NCI-H2227 (cell line): ENCODE data around the gene FAM131A.
A peak's percentile ranks its signal among the peaks of the same experiment; 100 is the strongest.

Experiments
- DNase-seq: peaks from one replicate; lab custom pipeline; 2025; ENCODE audit not compliant: unreplicated experiment; lab: John Stamatoyannopoulos, UW

The FAM131A gene, protein sequence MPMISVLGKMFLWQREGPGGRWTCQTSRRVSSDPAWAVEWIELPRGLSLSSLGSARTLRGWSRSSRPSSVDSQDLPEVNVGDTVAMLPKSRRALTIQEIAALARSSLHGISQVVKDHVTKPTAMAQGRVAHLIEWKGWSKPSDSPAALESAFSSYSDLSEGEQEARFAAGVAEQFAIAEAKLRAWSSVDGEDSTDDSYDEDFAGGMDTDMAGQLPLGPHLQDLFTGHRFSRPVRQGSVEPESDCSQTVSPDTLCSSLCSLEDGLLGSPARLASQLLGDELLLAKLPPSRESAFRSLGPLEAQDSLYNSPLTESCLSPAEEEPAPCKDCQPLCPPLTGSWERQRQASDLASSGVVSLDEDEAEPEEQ

GRCh38 chr3:184337399-184337714, at the start of gene FAM131A:
Gene FAM131A, plus strand, starts transcription at chr3:184337600. Its CDS starts 31 bp downstream, at chr3:184337631.
- no peak for DNase-seq

DNA sequence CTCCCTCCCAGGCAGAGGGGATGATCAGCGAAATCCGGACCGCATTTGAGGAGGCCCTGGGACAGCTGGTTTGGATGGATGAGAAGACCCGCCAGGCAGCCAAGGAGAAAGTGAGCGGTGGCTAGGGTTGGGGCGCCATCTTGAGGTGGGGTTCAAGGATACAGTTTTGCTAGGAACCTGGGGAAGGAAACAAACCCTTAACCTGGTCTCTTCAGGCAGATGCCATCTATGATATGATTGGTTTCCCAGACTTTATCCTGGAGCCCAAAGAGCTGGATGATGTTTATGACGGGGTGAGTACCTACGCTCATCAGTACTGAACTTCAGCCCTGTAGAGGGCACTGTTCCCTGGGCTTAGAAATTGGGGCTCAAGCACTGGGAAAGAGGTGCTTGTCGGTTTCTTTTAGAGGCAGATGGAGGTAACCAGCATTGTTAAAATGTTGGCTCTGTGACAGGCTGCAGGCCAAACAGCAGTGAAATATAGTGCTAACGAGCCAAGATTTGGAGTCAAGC, 47.9 kb upstream of the FAM131A start:
- peak; percentile 58 for DNase-seq

DNA sequence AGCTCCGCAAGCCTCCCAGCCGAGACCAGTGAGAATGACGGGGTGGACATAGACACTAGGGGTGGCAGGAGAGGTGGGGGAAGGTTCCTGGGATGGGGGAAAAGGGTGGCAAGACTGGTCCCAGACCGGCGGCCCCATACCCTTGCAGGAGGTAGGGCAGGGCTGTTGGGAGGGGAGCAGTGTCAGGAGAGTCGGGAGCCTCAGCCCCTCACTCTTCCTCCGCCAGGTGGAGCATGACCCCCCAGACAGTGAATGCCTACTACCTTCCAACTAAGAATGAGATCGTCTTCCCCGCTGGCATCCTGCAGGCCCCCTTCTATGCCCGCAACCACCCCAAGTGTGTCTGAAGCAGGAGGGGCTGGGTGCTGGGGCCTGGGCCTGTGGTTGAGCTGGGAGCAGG, 47.1 kb upstream of the FAM131A start:
- DNase-seq, result no peak

DNA sequence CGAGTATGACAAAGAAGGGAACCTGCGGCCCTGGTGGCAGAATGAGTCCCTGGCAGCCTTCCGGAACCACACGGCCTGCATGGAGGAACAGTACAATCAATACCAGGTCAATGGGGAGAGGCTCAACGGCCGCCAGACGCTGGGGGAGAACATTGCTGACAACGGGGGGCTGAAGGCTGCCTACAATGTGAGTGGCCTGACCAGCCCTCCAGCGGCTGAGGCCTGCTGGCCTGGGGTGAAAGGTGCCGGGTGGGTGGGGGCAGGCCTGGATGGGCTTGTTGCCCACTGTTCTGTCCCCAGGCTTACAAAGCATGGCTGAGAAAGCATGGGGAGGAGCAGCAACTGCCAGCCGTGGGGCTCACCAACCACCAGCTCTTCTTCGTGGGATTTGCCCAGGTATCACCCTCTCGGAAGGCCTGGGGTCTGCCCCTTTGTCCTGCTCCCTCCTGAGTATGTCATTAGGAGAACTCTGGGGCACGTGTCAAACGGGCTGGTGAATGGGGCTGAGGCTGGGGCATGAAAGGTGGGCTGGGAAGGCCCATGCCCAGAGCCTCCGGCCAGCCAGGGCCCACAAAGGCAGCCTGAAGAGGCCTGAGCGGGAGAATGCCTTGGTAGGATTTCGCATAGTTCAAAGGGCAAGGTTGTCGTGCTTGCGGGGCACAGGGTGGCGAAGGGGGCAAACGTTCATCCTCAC, 46.2 kb upstream of the FAM131A start:
- no peak for DNase-seq

DNA sequence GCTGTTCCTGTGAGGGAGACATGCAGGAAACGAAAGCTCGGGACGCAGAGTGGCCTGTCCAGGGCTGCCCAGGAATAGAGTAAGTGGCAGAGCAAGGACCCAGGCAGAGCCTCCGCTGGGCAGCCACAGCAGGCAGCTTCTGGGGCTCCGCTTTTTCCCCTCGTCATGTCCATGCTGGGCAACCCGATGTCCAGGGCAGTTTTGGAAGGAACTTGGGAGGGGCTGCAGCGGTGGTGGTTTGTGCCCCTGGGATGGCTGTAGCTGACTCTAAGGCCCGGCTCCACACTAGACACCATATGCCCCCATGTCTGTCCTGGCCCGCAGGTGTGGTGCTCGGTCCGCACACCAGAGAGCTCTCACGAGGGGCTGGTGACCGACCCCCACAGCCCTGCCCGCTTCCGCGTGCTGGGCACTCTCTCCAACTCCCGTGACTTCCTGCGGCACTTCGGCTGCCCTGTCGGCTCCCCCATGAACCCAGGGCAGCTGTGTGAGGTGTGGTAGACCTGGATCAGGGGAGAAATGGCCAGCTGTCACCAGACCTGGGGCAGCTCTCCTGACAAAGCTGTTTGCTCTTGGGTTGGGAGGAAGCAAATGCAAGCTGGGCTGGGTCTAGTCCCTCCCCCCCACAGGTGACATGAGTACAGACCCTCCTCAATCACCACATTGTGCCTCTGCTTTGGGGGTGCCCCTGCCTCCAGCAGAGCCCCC, 45.5 kb upstream of the FAM131A start:
- DNase-seq, result no peak

DNA sequence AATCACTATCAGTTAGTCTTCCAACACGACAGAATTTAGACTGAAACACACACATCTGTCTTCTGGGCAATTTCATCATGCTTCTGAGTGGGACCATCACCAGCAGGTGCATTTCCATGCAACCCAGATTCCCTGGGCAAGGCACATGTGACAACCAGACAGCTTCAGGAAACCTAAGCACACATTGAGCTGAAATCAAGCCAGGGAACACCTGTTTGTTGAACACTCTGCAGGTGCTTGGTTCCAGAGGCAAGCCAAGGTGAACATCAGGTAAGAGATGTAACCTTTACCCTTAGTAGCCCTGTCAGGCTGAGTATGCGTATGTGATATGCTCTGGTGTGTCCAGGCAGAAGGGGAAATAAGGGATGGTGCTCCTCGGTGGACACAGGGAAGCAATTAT, 41.6 kb upstream of the FAM131A start:
- DNase-seq, result no peak

- no peak for DNase-seq
These were observed 40.8 kb upstream of the FAM131A start for GRCh38 chr3:184296616-184297015.

DNA sequence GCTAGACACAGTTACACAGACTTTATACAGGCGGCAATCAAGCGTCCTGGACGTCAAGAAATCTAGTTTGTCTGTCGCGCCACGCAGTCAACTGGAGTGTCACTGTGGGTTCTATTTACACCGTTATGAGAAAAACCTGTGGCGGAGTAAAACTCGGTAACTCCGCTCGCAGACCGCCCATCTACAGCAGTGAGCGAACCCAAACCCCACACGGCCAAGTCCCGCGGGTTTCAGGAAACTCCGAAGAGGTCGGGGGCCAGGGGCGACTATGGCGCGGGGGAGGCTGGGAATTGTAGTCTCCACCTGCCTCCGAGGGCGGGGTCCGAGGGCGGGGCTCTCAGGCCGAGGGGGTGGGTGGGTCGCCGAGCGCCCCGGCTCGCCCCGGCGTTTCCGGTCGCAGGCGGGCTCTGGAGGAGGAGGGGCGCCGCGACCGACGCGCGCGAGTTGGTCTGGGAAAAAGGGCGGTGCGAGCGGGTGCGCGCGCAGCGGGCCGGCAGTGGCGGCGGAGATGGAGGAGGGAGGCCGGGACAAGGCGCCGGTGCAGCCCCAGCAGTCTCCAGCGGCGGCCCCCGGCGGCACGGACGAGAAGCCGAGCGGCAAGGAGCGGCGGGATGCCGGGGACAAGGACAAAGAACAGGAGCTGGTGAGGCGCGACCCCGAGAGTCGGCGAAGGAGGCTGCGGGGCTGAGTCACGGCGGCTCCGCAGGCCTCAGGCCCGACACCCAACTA, 38.5 kb upstream of the FAM131A start, which contains the start of gene PSMD2:
Gene PSMD2 (plus strand): TSS at position 483 of the 729 bp plus-strand sequence. CDS start 26 bp downstream, at position 509.
- DNase-seq, result peak; percentile 99

DNA sequence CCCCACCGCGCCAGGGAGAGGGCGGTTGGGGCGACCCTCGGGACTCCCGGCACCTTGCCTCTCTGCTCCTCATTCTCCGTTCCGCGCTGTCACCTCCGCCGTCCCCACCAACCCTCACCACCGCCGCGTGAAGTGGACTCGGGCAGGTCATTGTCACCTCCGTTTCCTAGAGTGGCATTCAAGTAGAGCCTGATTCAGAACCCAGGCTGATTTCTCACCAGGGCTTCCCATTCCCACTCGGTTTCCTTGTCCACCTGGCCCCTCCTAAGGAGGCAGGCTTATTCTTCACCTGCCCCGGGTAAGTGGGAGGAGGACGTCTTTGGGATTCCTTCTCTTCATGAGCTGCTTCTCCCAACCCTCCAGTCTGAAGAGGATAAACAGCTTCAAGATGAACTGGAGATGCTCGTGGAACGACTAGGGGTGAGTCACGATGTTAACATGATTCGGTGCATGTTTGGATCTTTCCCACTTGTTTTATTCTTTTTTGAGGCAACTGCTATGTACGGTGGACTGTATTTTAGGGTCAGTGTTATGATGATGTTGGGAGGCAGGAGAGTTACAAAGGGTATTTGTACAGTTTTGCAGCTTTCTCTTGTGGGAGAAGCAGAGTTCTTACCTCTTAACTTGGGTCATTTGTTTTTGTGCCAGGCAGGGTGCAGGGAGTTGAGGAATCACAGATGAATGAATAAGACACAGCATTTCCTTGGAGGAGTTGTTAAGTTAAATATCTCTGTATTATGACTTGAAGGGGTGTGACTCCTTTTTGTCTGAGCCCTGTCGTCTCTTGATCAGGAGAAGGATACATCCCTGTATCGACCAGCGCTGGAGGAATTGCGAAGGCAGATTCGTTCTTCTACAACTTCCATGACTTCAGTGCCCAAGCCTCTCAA, 37.7 kb upstream of the FAM131A start:
- DNase-seq, result peak; percentile 30

- no peak for DNase-seq
These were observed 37.1 kb upstream of the FAM131A start for GRCh38 chr3:184300378-184300720.

- peak; percentile 11 for DNase-seq
These were observed 31.8 kb upstream of the FAM131A start for GRCh38 chr3:184305577-184305976.

GRCh38 chr3:184306341-184306972, 30.9 kb upstream of the FAM131A start:
- no peak for DNase-seq

- no peak for DNase-seq
These were observed 29.5 kb upstream of the FAM131A start for GRCh38 chr3:184307915-184308314.

DNA sequence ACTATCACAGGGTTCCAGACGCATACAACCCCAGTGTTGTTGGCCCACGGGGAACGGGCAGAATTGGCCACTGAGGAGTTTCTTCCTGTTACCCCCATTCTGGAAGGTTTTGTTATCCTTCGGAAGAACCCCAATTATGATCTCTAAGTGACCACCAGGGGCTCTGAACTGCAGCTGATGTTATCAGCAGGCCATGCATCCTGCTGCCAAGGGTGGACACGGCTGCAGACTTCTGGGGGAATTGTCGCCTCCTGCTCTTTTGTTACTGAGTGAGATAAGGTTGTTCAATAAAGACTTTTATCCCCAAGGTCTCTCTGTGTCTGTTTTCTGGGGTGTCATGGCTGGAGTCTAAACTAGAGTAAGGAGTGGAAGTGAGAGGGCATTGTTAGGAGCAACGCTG, 28.7 kb upstream of the FAM131A start:
- no peak for DNase-seq

DNA sequence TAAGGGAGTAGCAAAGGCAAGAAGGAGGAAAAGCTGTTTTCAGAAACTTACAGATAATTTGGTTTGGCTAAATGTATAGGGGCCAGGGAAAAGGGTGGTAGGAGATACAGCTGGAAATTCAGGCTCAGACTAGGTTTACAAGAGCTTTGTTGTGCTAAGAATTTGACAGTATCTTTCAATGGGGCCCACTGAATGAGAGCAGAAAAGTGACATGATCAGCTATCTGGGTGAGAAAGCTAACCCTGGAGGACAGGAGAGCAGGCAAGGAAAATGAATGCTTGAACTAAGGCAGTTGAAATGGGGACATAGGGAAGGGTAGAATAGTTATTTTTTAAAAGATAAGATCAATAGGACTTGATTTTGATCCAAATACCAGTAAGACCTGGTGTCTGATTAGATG, 25.8 kb upstream of the FAM131A start:
- DNase-seq, result no peak

DNA sequence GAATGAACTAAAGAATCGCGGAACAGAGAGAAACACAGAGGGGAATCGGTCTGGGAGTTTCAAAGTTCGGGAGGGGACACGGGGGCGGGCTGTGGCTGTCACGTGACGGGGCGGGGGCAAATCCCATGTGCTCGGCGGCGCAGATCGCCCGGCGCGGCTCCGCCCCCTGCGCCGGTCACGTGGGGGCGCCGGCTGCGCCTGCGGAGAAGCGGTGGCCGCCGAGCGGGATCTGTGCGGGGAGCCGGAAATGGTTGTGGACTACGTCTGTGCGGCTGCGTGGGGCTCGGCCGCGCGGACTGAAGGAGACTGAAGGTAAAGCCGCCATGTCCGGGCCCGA, 23.1 kb upstream of the FAM131A start, which contains the start of gene EIF4G1:
Gene EIF4G1 (plus strand): TSS at position 244 of the 337 bp plus-strand sequence. CDS start 1,191 bp downstream, outside the sequence.
- DNase-seq, result peak; percentile 97

DNA sequence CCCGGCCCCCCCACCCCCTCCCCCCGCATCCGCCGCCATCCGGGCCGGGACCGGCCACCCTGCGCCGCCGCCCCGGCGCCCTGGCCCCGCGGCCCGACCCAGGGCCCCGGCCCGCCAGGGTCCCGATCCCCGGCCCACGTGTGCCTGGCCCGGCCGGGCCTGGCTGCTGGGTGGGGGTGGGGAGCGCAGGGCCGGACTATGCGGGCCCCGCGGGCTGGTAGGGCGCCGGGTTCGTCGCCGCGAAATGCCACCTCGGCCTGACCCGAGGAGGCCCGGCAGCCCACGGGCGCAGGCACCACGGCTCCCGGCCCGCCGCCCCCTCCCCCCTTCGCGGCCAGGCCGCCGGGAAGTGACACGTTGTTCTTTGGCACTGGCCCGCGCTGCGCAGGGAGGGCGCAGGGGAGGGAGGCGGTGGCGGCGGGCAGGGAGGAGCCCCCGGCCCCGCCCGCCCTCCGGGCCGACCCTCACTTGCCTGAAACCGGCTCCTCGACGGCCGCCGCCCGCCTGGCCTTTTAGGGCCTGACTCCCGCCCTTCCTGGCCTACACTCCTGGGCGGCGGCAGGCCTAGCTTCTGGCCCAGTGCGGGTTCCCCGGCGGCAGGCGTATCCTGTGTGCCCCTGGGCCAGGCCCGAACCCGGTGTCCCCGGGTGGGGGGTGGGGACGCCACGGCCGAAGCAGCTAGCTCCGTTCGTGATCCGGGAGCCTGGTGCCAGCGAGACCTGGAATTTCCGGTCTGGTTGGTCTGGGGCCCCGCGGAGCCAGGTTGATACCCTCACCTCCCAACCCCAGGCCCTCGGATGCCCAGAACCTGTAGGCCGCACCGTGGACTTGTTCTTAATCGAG, 22.5 kb upstream of the FAM131A start:
- DNase-seq, result peak; percentile 77

- no peak for DNase-seq
These were observed 21.9 kb upstream of the FAM131A start for GRCh38 chr3:184315543-184315867.
